Lower leg skin (tissue), 4 donors: Measurements from ENCODE around the gene PNLIPRP1. TPM values are rescaled to one million over a fixed set of nuclear protein-coding genes. Genes with fewer than 3 reads are reported as not detected.

Experiments used
- DNase-seq, 2 donors: peaks; one replicate each; pipeline ENCODE4 v3.0.0-alpha.2; 2019; ENCODE audit warnings: low spot score in 2 of 2
- H3K4me3 ChIP-seq: fragments of 200-600 bp; sonication (generic); 2 replicates; pipeline ENCODE4 v1.5.1; 2017; ENCODE audit warnings: mild to moderate bottlenecking, low read depth; ENCODE audit not compliant: poor library complexity, severe bottlenecking
- POLR2A ChIP-seq, 2 donors: fragments of 450-650 bp; IDR thresholded peaks; one replicate each; pipeline ENCODE4 v1.6.1; 2016 to 2017; ENCODE audit warnings: antibody characterized with exemption in 2 of 2, mild to moderate bottlenecking in 1 of 2, moderate library complexity in 1 of 2
- WGBS, 2 donors: methylation state at CpG; one replicate each; pipeline ENCODE4 v1.1.5; 2018; 5-methylcytosine and 5-hydroxymethylcytosine counted together
- intact Hi-C: fragments of 100-400 bp; cut with DNase I; formaldehyde crosslinking; loops from one replicate; pipeline ENCODE4 v1.15.0; 2023; ENCODE audit warnings: low total_unique reads
- total RNA-seq, 4 donors: library from RNA; depleted of rRNA; stranded (reverse); fragments of >200 nt; gene quantifications; one replicate each; pipeline ENCODE4 v1.1.0, GENCODE V29; 2016
- TF ChIP-seq, protein P1 (sequence below), 3 donors: fragments of 450-650 bp; IDR thresholded peaks; one replicate each; pipeline ENCODE4 v1.5.1; 2016; ENCODE audit warnings: antibody characterized with exemption in 3 of 3, mild to moderate bottlenecking in 3 of 3, moderate library complexity in 2 of 3

Gene PNLIPRP1
- total RNA-seq, 4 donors from 2014 or later: not detected

DNA sequence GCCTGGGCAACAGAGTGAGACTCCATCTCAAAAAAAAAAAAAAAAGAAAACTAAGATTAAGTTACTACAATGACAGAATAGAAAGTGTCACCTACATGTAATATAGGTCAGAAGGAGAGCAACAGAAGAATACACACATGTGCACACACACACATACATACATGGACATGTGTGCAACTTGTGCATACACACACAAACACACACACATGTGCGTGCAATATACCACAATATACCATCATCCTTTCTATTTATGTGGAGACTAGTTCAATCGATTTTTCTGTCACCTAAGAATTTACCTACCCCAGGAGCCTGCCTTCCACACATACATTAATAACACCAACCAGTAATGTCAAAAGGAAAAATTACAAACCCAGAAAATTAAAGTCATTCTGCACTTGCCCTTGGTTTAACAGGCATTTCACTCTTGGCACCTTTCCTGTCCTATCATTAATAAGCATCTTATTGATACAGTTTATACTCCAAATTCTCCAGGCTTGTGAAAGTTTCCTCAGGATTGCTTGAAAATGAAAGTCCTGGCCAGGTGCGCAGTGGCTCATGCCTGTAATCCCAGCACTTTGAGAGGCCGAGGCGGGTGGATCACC lies 2.5 kb downstream of the PNLIPRP1 start:
- TF ChIP-seq, protein P1, sequence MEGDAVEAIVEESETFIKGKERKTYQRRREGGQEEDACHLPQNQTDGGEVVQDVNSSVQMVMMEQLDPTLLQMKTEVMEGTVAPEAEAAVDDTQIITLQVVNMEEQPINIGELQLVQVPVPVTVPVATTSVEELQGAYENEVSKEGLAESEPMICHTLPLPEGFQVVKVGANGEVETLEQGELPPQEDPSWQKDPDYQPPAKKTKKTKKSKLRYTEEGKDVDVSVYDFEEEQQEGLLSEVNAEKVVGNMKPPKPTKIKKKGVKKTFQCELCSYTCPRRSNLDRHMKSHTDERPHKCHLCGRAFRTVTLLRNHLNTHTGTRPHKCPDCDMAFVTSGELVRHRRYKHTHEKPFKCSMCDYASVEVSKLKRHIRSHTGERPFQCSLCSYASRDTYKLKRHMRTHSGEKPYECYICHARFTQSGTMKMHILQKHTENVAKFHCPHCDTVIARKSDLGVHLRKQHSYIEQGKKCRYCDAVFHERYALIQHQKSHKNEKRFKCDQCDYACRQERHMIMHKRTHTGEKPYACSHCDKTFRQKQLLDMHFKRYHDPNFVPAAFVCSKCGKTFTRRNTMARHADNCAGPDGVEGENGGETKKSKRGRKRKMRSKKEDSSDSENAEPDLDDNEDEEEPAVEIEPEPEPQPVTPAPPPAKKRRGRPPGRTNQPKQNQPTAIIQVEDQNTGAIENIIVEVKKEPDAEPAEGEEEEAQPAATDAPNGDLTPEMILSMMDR (IDR thresholded peaks at IDR 0.05): no peak
- no peak for TF ChIP-seq POLR2A (IDR thresholded peaks at IDR 0.05)
- no peak for DNase-seq
- no peak overlapping the region for H3K4me3 ChIP-seq
- 89% methylated on average over 5 of the region's 5 CpGs for WGBS, 2 donors
- intact Hi-C loops: no loop called here

DNA sequence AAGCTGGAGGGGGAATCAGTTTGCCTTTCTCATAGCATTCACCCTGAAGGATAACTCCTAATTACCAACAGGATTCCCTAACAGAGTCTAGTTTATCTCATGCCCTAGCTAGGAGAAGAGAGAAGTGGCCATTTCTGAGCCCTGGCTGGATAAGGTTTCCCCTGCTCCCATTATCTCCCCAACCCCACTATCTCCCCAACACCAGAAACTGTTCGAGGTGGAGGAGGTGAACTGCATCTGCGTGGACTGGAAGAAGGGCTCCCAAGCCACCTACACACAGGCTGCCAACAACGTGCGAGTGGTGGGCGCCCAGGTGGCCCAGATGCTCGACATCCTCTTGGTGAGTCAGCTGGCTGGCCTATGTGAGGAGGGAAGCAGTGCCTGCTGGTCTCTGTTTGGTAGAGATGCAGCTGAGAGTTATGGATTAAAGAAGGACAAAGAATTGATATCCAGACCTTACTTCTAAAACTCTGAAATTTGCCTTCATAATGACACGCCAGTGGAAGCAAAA lies 3.8 kb downstream of the PNLIPRP1 start:
- WGBS, 2 donors: 87% methylated on average over 7 of the region's 7 CpGs
- no peak for DNase-seq
- H3K4me3 ChIP-seq: no peak overlapping the region
- intact Hi-C loops: no loop called here
- no peak for TF ChIP-seq POLR2A (IDR thresholded peaks at IDR 0.05)
- TF ChIP-seq, protein P1 (IDR thresholded peaks at IDR 0.05): no peak

DNA sequence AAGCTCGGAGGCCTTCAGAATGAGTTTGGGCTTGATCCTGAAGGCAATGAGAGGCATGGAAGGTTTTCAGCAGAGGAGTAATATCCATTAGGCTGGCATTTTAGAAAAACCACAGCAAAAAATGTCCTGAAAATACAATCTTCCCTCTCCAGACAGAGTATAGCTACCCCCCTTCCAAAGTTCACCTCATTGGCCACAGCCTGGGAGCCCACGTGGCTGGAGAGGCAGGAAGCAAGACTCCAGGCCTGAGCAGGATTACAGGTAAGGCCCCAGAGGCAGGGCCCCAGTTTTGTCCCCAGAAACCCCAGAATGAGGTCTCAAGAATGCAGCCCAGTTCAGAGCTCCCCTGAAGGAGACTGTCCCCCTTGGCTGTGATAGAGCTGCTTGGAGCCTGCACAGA lies 5.3 kb downstream of the PNLIPRP1 start:
- H3K4me3 ChIP-seq: no peak overlapping the region
- 72 to 73% methylated on average over 2 of the region's 2 CpGs for WGBS, 2 donors
- TF ChIP-seq, protein P1 (IDR thresholded peaks at IDR 0.05): no peak
- no peak for TF ChIP-seq POLR2A (IDR thresholded peaks at IDR 0.05)
- intact Hi-C loops: no loop called here
- no peak for DNase-seq

DNA sequence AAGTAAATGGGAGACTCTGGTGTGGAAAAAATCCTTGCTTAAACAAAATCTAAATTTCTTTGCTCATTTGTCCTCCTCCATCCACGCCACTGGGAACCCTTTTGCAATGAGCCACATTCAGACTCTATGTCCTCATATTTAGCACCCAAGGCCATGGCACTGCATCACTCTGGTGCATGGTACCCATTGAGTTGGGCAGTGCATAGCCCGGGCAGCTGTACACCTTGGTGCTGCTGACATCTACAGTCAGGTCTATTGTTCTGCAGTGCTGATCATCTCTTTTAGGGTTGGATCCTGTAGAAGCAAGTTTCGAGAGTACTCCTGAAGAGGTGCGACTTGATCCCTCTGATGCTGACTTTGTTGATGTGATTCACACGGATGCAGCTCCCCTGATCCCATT lies 6.8 kb downstream of the PNLIPRP1 start:
- 77 to 83% methylated on average over 5 of the region's 5 CpGs for WGBS, 2 donors
- TF ChIP-seq, protein P1 (IDR thresholded peaks at IDR 0.05): no peak
- TF ChIP-seq POLR2A (IDR thresholded peaks at IDR 0.05): no peak

DNA sequence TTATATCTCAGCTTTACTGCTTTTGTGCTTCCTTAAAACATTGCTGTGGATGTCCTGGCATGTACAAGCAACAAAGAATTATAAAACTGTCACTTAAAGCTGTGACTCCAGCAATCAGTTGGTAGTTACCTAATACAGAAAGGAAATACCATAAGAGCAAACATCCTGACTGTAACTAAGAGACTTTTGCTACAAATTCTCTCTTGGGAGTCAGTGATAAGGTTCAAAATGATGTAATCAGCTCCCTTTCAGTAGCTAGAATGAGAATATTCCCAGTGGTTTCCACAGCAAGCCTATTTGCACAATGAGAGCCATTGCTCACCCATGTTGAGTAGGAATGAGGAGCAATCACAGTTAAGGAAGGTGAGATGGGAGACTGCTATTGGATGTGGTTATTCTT lies 7.6 kb downstream of the PNLIPRP1 start:
- DNase-seq: no peak
- TF ChIP-seq, protein P1 (IDR thresholded peaks at IDR 0.05): no peak
- no peak for TF ChIP-seq POLR2A (IDR thresholded peaks at IDR 0.05)
- no peak overlapping the region for H3K4me3 ChIP-seq
- intact Hi-C loops: no loop called here

More for the DNA sequence above, 6.8 kb downstream of the PNLIPRP1 start:
- intact Hi-C loops: no loop called here
- no peak overlapping the region for H3K4me3 ChIP-seq
- DNase-seq: no peak

DNA sequence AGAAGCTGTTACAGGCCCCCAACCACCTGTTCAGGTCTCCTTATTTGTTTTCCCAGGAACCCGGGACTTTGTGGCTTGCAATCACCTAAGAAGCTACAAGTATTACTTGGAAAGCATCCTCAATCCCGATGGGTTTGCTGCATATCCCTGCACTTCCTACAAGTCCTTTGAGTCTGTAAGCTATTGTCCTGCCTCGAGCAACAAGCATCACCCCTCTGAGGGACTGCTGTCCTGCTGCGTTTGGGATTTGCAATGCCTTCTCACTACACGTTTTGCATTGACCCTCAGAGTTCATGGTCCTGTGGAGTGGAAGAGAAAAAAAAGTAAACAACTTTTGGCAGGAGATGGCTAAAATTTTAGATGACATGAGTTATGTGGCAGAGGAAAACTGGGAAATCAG lies 9.2 kb downstream of the PNLIPRP1 start:
- WGBS, 2 donors: 44 to 57% methylated on average over 5 of the region's 5 CpGs
- DNase-seq: no peak

More for the DNA sequence above, 9.2 kb downstream of the PNLIPRP1 start:
- intact Hi-C loops: no loop called here
- TF ChIP-seq POLR2A (IDR thresholded peaks at IDR 0.05): no peak
- TF ChIP-seq, protein P1 (IDR thresholded peaks at IDR 0.05): no peak
- no peak overlapping the region for H3K4me3 ChIP-seq
